ENCODE data around the gene ARCN1. TPM values are rescaled to one million over a fixed set of nuclear protein-coding genes. Genes with fewer than 3 reads are reported as not detected.

The ARCN1 gene
- total RNA-seq, 3 donors from 2014 or later: 180 to 190 (median 183) TPM

DNA sequence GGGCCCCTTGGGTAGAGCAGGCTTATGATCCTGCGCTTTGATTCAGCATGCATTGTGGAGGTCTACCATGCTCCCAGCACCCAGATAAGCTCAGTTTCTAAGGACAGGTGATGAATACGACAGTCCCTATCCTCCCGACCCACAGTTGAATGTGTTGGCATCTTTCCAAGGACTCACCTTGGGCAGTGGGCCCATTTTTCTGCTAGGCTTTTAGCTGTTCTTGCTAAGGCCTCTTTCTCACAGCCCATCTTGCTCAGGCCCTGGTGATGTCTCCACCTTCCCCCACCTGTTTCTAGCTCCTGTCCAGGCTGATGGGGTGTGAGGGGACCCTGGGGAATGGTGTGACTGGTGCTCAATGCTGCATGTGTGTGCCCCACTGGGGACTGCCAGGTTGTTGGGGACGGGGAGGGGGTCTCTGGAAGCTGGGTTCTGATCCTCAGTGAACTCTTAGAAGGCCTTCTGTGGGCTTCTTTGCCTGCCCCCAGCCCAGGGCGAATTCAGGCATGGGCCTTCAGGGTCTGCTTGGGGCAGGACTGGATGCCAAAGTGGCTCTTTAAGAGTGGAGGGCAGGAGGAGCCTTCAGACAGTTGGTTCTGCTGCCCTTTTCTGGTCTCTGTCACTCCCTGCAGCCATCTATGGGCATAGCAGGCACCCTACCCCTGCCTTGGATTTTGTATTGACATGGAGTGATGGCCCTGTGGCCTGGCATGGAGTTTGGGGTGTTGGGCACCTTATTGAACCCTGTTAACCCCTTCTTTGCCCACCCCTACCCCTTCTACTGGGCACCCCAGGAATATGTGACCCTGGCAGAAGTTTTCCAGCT is 68.3 kb downstream of the ARCN1 start:
- Mint-ChIP-seq H3K36me3 (ENCODE audit: insufficient read depth) (no peaks in the 10 kb centered on the region), H3K4me1 (ENCODE audit: low read depth) (no peaks in the 10 kb centered on the region), H3K9me3 (no peaks in the 10 kb centered on the region), H3K27me3 (ENCODE audit: low read depth) (no peaks in the 10 kb centered on the region), H3K4me3 (no peak overlapping the region)
- DNase-seq (no peak), ATAC-seq (no peak)

DNA sequence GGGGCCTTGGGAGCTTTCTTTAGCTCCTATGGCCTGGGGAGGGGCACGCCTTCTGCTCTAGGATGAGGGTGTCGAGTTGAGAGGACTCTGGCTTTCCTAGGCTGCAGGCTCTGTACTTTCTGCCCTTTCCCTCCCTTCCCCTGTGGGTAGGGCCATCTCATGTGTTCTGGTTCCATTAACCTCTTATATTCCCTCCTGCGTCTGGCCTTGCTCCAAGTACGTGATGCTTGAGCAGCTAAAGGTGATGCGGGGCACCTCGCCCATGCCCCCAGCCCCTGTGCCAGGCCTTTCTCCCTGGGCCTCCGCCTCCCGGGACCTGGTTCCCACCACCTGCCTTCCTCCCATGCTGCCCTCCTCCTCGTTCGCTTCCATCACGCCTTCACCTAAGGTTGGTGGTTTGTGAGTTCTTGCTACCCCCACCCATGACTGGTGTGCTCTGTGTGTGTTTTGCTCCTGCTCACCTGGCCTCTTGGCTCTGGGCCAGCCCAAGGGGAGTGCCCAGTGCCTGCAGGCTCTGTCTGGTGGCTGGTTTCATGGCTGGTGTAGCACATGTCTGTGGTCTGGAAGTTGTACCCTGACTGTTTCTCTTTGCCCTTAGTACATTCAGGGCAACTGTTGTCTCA is 69.3 kb downstream of the ARCN1 start:
- Mint-ChIP-seq H3K4me1 (ENCODE audit: low read depth) (no peaks in the 10 kb centered on the region), H3K4me3 (no peak overlapping the region), H3K9me3 (no peaks in the 10 kb centered on the region), H3K27me3 (ENCODE audit: low read depth) (no peaks in the 10 kb centered on the region), H3K36me3 (ENCODE audit: insufficient read depth) (no peaks in the 10 kb centered on the region)
- ATAC-seq (no peak), DNase-seq (no peak)

DNA sequence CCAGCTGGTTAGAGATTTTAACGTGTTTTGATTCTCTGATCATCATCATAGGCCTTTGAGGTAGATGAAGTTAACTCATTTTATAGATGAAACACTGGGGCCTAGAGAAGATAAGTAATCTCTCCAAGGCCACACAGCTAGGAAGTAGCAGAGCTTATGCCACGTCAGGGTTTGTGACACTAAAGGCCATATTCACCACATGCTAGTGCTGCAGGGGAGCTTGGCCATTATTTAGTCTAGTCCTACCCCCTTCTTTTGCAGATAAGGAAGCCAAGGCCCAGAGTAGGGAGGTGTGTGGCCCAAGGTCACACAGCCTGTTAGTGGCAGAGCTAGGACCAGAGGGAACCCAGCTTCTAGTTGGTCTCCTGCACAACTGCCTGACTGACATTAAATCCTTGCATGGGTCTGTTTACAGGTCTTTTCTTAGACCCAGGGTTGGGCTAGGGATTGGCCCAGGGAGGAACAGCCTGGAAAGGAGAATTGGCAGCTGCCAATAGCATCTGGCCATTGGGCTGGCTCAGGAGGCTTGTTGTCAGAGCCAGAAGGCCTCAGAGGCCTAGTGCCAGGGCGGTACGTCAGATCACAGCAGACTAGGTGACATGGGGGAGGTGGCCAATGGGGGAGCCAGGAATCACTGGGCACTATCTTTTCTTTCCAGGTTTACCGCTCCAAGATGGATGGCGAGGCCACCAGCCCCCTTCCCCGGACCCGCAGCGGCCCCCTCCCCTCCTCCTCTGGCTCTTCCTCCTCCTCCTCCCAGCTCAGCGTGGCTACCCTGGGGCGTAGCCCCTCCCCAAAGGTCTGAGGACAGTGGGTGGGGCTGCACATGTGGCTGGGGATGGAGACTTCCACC is 71.2 kb downstream of the ARCN1 start:
- no peaks in the 10 kb centered on the region for H3K36me3 Mint-ChIP-seq (ENCODE audit: insufficient read depth)
- no peak for ATAC-seq

DNA sequence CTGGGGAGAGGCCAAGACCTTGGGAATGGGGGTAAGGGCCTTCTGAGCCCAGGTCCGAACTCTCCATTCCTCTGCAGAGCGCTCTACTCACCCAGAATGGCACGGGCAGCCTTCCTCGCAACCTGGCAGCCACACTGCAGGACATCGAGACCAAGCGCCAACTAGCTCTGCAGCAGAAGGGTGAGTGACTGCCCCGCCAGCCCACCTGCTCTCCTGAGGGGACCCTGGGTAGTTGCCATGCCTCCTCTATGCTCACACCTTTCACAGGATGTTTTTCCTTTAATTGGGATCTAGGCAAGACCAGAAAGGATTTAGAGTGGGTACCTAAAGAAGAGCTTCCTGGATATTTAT is 71.8 kb downstream of the ARCN1 start:
- no peaks in the 10 kb centered on the region for H3K9me3 Mint-ChIP-seq
- no peaks in the 10 kb centered on the region for H3K36me3 Mint-ChIP-seq (ENCODE audit: insufficient read depth)
- ATAC-seq (no peak), DNase-seq (no peak)
- no peak overlapping the region for H3K4me3 Mint-ChIP-seq
- H3K27me3 Mint-ChIP-seq (ENCODE audit: low read depth): no peaks in the 10 kb centered on the region
- H3K4me1 Mint-ChIP-seq (ENCODE audit: low read depth): no peaks in the 10 kb centered on the region

More for the DNA sequence above, 71.2 kb downstream of the ARCN1 start:
- H3K27me3 Mint-ChIP-seq (ENCODE audit: low read depth): no peaks in the 10 kb centered on the region
- DNase-seq: no peak
- no peak overlapping the region for H3K4me3 Mint-ChIP-seq
- H3K9me3 Mint-ChIP-seq: no peaks in the 10 kb centered on the region
- no peaks in the 10 kb centered on the region for H3K4me1 Mint-ChIP-seq (ENCODE audit: low read depth)

DNA sequence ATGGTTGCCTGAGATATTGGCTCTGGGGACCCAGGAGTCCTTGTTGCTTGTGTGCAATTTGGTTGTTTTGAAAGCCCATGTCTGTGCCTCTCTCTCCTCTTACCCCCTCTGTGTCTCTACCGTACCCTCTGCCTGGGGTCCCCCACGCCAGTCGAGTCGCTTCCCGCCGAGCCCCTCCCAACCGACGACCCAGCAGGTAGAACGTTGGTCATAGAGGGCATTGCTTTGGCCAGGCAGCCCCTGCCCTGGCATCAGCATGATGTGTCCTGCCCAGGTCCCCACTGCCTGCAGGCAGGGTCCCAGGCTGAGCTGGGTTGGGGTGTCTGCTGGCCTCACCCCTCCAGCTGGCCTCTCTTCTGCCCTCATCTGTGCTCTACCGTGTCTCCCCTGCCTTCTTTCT is 72.3 kb downstream of the ARCN1 start:
- H3K36me3 Mint-ChIP-seq (ENCODE audit: insufficient read depth): no peaks in the 10 kb centered on the region
- H3K9me3 Mint-ChIP-seq: no peaks in the 10 kb centered on the region
- H3K27me3 Mint-ChIP-seq (ENCODE audit: low read depth): no peaks in the 10 kb centered on the region
- H3K4me1 Mint-ChIP-seq (ENCODE audit: low read depth): no peaks in the 10 kb centered on the region
- no peak for DNase-seq
- no peak for ATAC-seq
- no peak overlapping the region for H3K4me3 Mint-ChIP-seq

DNA sequence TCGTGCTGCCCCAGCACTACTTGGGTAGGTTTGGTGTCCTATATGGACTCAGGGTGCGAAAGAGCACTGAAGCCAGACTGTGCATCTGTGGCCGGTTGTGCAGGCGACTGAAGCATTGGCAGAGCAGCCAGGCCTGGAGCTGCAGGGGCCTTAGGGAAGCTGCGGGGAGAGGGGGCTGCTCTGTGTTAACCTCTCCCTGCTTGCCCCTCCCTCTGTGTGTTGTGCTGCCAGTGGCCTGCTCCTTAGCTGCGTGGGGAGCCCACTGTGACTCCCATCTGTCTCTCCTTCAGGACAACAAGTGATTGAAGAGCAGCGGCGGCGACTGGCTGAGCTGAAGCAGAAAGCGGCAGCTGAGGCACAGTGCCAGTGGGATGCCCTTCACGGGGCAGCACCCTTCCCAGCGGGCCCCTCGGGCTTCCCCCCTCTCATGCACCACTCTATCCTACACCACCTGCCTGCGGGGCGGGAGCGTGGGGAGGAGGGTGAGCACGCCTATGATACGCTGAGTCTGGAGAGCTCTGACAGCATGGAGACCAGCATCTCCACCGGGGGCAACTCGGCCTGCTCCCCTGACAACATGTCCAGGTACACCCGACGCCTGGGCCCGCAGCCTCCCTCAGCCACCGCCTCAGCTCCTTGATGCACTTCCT is 73.0 kb downstream of the ARCN1 start:
- ATAC-seq (no peak), DNase-seq (no peak)
- no peaks in the 10 kb centered on the region for H3K27me3 Mint-ChIP-seq (ENCODE audit: low read depth)
- no peaks in the 10 kb centered on the region for H3K9me3 Mint-ChIP-seq
- H3K4me3 Mint-ChIP-seq: no peak overlapping the region
- H3K36me3 Mint-ChIP-seq (ENCODE audit: insufficient read depth): no peaks in the 10 kb centered on the region
- no peaks in the 10 kb centered on the region for H3K4me1 Mint-ChIP-seq (ENCODE audit: low read depth)

DNA sequence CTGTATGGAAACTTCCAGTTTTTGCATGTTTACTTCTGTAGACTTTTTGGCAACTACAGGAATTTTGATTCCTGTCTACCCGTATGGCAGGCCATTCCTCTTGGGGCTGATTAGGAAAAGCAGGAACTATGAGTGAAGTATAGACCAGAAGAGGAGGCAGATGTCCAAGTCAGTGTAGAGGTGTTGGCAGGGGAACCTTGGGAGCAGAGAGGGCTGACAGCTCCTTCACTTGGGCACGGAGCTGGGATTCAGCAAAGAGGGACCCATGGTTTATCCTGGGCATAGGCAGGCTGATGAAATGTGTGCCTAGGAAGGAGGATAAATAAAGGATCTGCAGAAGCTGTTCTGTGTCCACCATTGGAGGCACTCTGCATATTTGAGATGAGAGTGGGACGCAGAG is 74.2 kb downstream of the ARCN1 start:
- H3K4me1 Mint-ChIP-seq (ENCODE audit: low read depth): no peaks in the 10 kb centered on the region
- ATAC-seq (no peak), DNase-seq (no peak)
- no peaks in the 10 kb centered on the region for H3K9me3 Mint-ChIP-seq
- no peak overlapping the region for H3K4me3 Mint-ChIP-seq
- H3K36me3 Mint-ChIP-seq (ENCODE audit: insufficient read depth): no peaks in the 10 kb centered on the region
- H3K27me3 Mint-ChIP-seq (ENCODE audit: low read depth): no peaks in the 10 kb centered on the region

DNA sequence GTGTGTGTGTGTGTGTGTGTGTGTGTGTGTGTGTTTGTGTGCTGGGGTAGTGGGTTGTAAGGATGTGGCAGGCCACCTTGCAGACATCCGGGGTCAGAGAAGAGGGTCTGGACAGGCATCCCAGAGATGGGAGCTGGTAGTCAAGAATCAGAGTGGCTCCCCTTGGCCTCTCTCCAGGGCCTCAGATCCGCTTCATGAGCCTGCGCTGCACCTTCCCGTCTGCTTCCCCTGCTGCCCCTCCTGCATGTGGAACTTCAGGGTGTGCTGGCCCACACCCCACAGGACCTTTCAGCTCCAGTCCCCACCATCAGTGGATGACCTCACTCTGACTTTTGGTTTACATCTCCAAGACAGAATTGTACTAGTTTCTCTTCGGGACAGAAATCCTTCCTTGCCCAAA is 76.1 kb downstream of the ARCN1 start:
- no peak overlapping the region for H3K4me3 Mint-ChIP-seq
- ATAC-seq: no peak
- H3K27me3 Mint-ChIP-seq (ENCODE audit: low read depth): no peaks in the 10 kb centered on the region
- H3K9me3 Mint-ChIP-seq: no peaks in the 10 kb centered on the region
- DNase-seq: no peak
- peaks cover 9% of the 10 kb centered on the region for H3K4me1 Mint-ChIP-seq (ENCODE audit: low read depth)
- H3K36me3 Mint-ChIP-seq (ENCODE audit: insufficient read depth): no peaks in the 10 kb centered on the region

DNA sequence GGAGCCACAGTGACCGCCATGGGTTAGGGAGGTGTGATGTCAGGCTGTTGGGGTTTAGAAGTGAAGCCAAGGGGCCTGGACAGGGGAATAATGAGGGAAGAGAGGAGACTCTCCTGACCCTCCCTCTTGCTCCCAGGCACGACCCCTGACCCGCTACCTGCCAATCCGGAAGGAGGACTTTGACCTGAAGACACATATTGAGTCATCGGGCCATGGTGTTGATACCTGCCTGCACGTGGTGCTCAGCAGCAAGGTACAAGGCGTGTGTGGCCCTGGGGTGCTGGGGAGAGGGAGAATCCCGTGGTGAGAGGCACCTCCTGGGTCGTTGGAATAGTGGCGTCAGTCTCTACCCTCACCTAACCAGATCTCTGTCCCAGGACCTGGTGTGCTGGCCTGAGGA is 77.7 kb downstream of the ARCN1 start:
- no peak overlapping the region for H3K4me3 Mint-ChIP-seq

DNA sequence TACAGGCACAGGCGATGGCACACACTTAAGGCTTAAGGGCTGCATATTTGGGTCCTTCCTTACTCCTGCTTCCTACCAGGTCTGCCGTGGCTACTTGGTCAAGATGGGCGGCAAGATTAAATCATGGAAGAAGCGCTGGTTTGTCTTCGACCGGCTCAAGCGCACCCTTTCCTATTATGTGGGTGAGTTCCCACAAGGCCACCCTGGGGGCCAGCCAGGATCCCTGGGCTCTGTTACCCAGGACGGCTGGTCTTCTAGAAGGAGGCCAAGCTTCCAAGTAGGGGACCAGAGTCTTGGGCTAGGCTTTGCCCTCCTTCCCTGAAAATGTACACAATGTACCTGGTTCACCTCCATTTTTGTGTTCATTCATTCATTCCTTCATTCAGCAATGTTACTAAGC is 78.2 kb downstream of the ARCN1 start:
- Mint-ChIP-seq H3K27me3 (ENCODE audit: low read depth) (no peaks in the 10 kb centered on the region), H3K4me3 (no peak overlapping the region), H3K36me3 (ENCODE audit: insufficient read depth) (no peaks in the 10 kb centered on the region), H3K9me3 (no peaks in the 10 kb centered on the region), H3K4me1 (ENCODE audit: low read depth) (peaks cover 9% of the 10 kb centered on the region)
- no peak for DNase-seq
- ATAC-seq: no peak

More for the DNA sequence above, 77.7 kb downstream of the ARCN1 start:
- Mint-ChIP-seq H3K9me3 (no peaks in the 10 kb centered on the region), H3K27me3 (ENCODE audit: low read depth) (no peaks in the 10 kb centered on the region), H3K4me1 (ENCODE audit: low read depth) (peaks cover 9% of the 10 kb centered on the region), H3K36me3 (ENCODE audit: insufficient read depth) (no peaks in the 10 kb centered on the region)
- ATAC-seq: no peak
- no peak for DNase-seq

DNA sequence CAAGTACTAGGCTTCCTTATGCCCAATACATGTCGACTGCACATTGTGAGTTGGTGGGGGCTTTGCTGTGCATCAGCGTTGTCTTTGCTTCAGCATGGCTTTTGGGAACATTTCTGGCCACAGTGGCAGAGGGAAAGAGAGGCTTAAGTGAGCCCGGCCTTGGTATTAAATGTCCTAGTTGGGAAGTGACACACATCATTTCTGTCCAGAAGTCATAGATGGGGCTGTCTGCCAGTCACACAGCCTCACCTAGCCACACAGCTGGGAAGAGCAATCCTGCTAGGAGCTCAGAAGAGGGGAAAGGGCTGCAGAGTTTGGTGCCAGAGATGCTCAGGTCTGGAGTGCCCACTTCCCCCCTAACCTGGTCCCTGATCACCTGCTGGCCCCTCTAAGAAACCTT is 79.6 kb downstream of the ARCN1 start:
- H3K9me3 Mint-ChIP-seq: no peaks in the 10 kb centered on the region
- no peak for DNase-seq
- no peaks in the 10 kb centered on the region for H3K27me3 Mint-ChIP-seq (ENCODE audit: low read depth)
- no peak for ATAC-seq
- H3K4me1 Mint-ChIP-seq (ENCODE audit: low read depth): peaks cover 9% of the 10 kb centered on the region
- no peak overlapping the region for H3K4me3 Mint-ChIP-seq
- H3K36me3 Mint-ChIP-seq (ENCODE audit: insufficient read depth): no peaks in the 10 kb centered on the region

Other genes starting within 250 kb of the ARCN1 start
- gene CD3D, start 229.7 kb upstream of the ARCN1 start, total RNA-seq: 100 to 1,000 TPM; 412 to 451 (median 427) TPM
- 100 to 1,000 TPM in 2 of 3 donors, 10 to 100 TPM in 1; 86.4 to 105 (median 102) TPM for gene CD3G, start 228.1 kb upstream of the ARCN1 start, total RNA-seq
- gene UBE4A, start 212.8 kb upstream of the ARCN1 start, total RNA-seq: 10 to 100 TPM; 43.7 to 45.1 (median 45.0) TPM
- gene ATP5MG, start 170.8 kb upstream of the ARCN1 start, total RNA-seq: 100 to 1,000 TPM; 236 to 266 (median 251) TPM
- 10 to 100 TPM; 42.5 to 54.8 (median 44.1) TPM for gene KMT2A, start 135.9 kb upstream of the ARCN1 start, total RNA-seq
- 1 to 10 TPM in 2 of 3 donors, under 1 TPM in 1; 0.84 to 1.1 (median 1.1) TPM for gene TTC36, start 44.9 kb upstream of the ARCN1 start, total RNA-seq
- gene TMEM25, start 41.2 kb upstream of the ARCN1 start, total RNA-seq: 10 to 100 TPM; 10.1 to 13.8 (median 12.9) TPM
- gene IFT46, start 6.5 kb upstream of the ARCN1 start, total RNA-seq: 10 to 100 TPM; 22.5 to 29.7 (median 23.2) TPM
- gene PHLDB1, start 35.2 kb downstream of the ARCN1 start, total RNA-seq: 1 to 10 TPM in 2 of 3 donors, under 1 TPM in 1; 0.90 to 1.9 (median 1.3) TPM
- gene TREH, start 107.2 kb downstream of the ARCN1 start, total RNA-seq: not detected
- gene DDX6, start 218.8 kb downstream of the ARCN1 start, total RNA-seq: 100 to 1,000 TPM; 121 to 147 (median 132) TPM

Measured in activated T-cell treated with anti-CD3 and anti-CD28 coated beads, Interleukin-2, amount 50 U/mL, for 4 hours (primary cell).